Endothelial cell of umbilical vein (primary cell): ENCODE data around the gene ARTN. TPM values are rescaled to one million over a fixed set of nuclear protein-coding genes. Genes with fewer than 3 reads are reported as not detected.

Source experiments
- BruUV-seq: library from RNA; stranded (reverse); fragments of 400-500 nt; replicated peaks from 2 replicates; lab custom pipeline; 2021; lab: Mats Ljungman, UMichigan
- CTCF ChIA-PET: fragments of 300-600, 350-600 bp; sonication (Branson Sonifier 250); formaldehyde crosslinking; loops from one replicate; lab custom pipeline; 2021; ENCODE audit warnings: antibody characterized with exemption, inconsistent platforms; lab: Charles Lee
- POLR2A ChIA-PET: fragments of 300-600, 350-600 bp; sonication (Branson Sonifier 250); formaldehyde crosslinking; loops from one replicate; lab custom pipeline; 2021; ENCODE audit warnings: antibody characterized with exemption, inconsistent platforms; lab: Charles Lee
- DNase-seq: peaks from one replicate; pipeline ENCODE4 v3.0.0-alpha.2; 2011; ENCODE audit warnings: low read depth, low spot score
- FAIRE-seq: peaks from 2 replicates; lab custom pipeline; 2011; peaks lifted over from hg19 to GRCh38; lab: Jason Lieb, UNC
- H2AFZ ChIP-seq: 2 replicates; pipeline ENCODE4 v1.6.0; 2012; ENCODE audit warnings: low read depth, low read length, control low read depth, inconsistent platforms
- H3K27ac ChIP-seq: 2 replicates; pipeline ENCODE4 v1.5.1; 2011; ENCODE audit warnings: low read depth, mild to moderate bottlenecking, control low read depth, low read length, moderate library complexity; ENCODE audit not compliant: insufficient read depth
- H3K27me3 ChIP-seq, 2 experiments: 2 replicates each; pipeline versions ENCODE4 v1.6.0 to v1.6.1; 2011; ENCODE audit warnings: low read length in 2 of 2, mixed read lengths in 1 of 2; ENCODE audit not compliant: control insufficient read depth in 2 of 2, insufficient read depth in 2 of 2
- H3K36me3 ChIP-seq, 2 experiments: 2 replicates in 1 of 2; 3 replicates in 1 of 2; pipeline ENCODE4 v1.5.1; 2011; ENCODE audit warnings: low read length in 2 of 2, mild to moderate bottlenecking in 1 of 2, moderate library complexity in 1 of 2; ENCODE audit not compliant: control insufficient read depth in 2 of 2, insufficient read depth in 2 of 2; ENCODE audit errors: extremely low read depth in 1 of 2
- H3K4me1 ChIP-seq: 3 replicates; pipeline ENCODE4 v1.5.1; 2011; ENCODE audit warnings: mild to moderate bottlenecking, low read length; ENCODE audit not compliant: control insufficient read depth, insufficient read depth; ENCODE audit errors: extremely low read depth
- H3K4me2 ChIP-seq: 2 replicates; pipeline ENCODE4 v1.6.1; 2011; ENCODE audit warnings: low read length, control low read depth, mixed read lengths; ENCODE audit not compliant: insufficient read depth
- H3K4me3 ChIP-seq, 3 experiments: fragments of 200-600 bp in 1 of 3; sonication (generic), shearing (Covaris generic) in 1 of 3; replicated peaks in 1 of 3; 2 replicates each; pipeline ENCODE4 v1.5.1; 2011 to 2016; ENCODE audit warnings: control low read depth in 3 of 3, low read length in 3 of 3, mild to moderate bottlenecking in 2 of 3, inconsistent platforms in 1 of 3, low read depth in 1 of 3, moderate library complexity in 1 of 3; ENCODE audit not compliant: insufficient read depth in 1 of 3
- H3K79me2 ChIP-seq: 2 replicates; pipeline ENCODE4 v1.6.0; 2012; ENCODE audit warnings: low read length, inconsistent platforms; ENCODE audit not compliant: control insufficient read depth, insufficient read depth
- H3K9ac ChIP-seq: replicated peaks from 2 replicates; pipeline ENCODE3; 2011; ENCODE audit warnings: low read length, control low read depth; ENCODE audit not compliant: insufficient read depth; ENCODE audit errors: extremely low read depth
- H3K9me1 ChIP-seq: replicated peaks from 3 replicates; pipeline ENCODE4 v1.6.0; 2011; ENCODE audit warnings: mild to moderate bottlenecking, low read length; ENCODE audit not compliant: control insufficient read depth, insufficient read depth; ENCODE audit errors: extremely low read depth
- H3K9me3 ChIP-seq: replicated peaks from 2 replicates; pipeline ENCODE4 v1.5.1; 2012; ENCODE audit warnings: low read length, inconsistent platforms; ENCODE audit not compliant: control insufficient read depth, insufficient read depth
- H4K20me1 ChIP-seq: replicated peaks from 2 replicates; pipeline ENCODE3; 2011; ENCODE audit warnings: mild to moderate bottlenecking, low read length; ENCODE audit not compliant: control insufficient read depth, insufficient read depth; ENCODE audit errors: extremely low read depth
- EZH2 ChIP-seq: IDR thresholded peaks from 2 replicates; pipeline ENCODE4 v1.6.1; 2012; ENCODE audit warnings: borderline replicate concordance, low read depth, mild to moderate bottlenecking, moderate library complexity, low read length, inconsistent platforms; ENCODE audit not compliant: severe bottlenecking
- FOS ChIP-seq: IDR thresholded peaks from 2 replicates; pipeline ENCODE4 v1.6.1; 2011; ENCODE audit warnings: mild to moderate bottlenecking, low read length, moderate library complexity, borderline replicate concordance; ENCODE audit not compliant: insufficient read depth
- GATA2 ChIP-seq: IDR thresholded peaks from 2 replicates; pipeline ENCODE4 v1.7.0; 2011; ENCODE audit warnings: low read depth, mild to moderate bottlenecking, moderate library complexity, mixed read lengths, low read length; ENCODE audit not compliant: insufficient read length, insufficient read depth
- JUN ChIP-seq: IDR thresholded peaks from 2 replicates; pipeline ENCODE4 v1.6.1; 2011; ENCODE audit warnings: borderline replicate concordance, low read depth; ENCODE audit not compliant: insufficient read length, insufficient read depth
- MYC ChIP-seq: IDR thresholded peaks from one replicate; pipeline ENCODE4 v1.6.1; 2011; ENCODE audit warnings: mild to moderate bottlenecking, low read depth, low read length
- POLR2A ChIP-seq: IDR thresholded peaks from 2 replicates; pipeline ENCODE4 v1.6.1; 2012; ENCODE audit warnings: low read depth, mild to moderate bottlenecking, control low read depth, low read length
- POLR2AphosphoS5 ChIP-seq: IDR thresholded peaks from 2 replicates; pipeline ENCODE4 v1.6.1; 2012; ENCODE audit warnings: low read depth, mild to moderate bottlenecking, control low read depth, low read length, moderate library complexity; ENCODE audit not compliant: insufficient read depth
- dilution Hi-C: fragments of 300-500 bp; cut with MboI; formaldehyde crosslinking; loops from one replicate; pipeline ENCODE4 v1.15.0; 2019; ENCODE audit warnings: low sequenced_read_pairs; ENCODE audit not compliant: extremely low pct_ligation_motif_present
- intact Hi-C: fragments of 100-400 bp; cut with micrococcal nuclease; formaldehyde crosslinking; loops from one replicate; pipeline ENCODE4 v1.10.0; 2022
- polyA plus RNA-seq, 4 experiments: library from polyadenylated mRNA; depleted of rRNA in 3 of 4; stranded (reverse) in 3 of 4; unstranded in 1 of 4; fragments of >200 nt; gene quantifications; 2 replicates each; pipeline versions ENCODE4 v1.2.1 to v1.2.3, GENCODE V29; 2011 to 2012; ENCODE audit warnings: missing spikeins in 1 of 4
- total RNA-seq: library from RNA; stranded (reverse); gene quantifications from 2 replicates; pipeline ENCODE4 v1.2.3, GENCODE V29; 2021
- TF ChIP-seq, protein P1 (sequence below), 2 donors: IDR thresholded peaks; 1 replicate in 1 of 2; 2 replicates in 1 of 2; pipeline ENCODE4 v1.5.1; 2011; ENCODE audit warnings: low read length in 2 of 2, mild to moderate bottlenecking in 2 of 2, moderate library complexity in 2 of 2, control low read depth in 1 of 2, inconsistent platforms in 1 of 2, low read depth in 1 of 2; ENCODE audit not compliant: insufficient read depth in 1 of 2; ENCODE audit errors: extremely low read depth in 1 of 2
- TF ChIP-seq, protein P2 (sequence below): IDR thresholded peaks from 2 replicates; pipeline ENCODE4 v1.6.1; 2011; ENCODE audit not compliant: insufficient read depth, insufficient read length

ARTN gene
- total and polyA plus RNA-seq, 2 donors (not counting 3 experiments of a cell fraction or from before 2014, with no cell fraction given) = 0.11 to 0.18 TPM

DNA sequence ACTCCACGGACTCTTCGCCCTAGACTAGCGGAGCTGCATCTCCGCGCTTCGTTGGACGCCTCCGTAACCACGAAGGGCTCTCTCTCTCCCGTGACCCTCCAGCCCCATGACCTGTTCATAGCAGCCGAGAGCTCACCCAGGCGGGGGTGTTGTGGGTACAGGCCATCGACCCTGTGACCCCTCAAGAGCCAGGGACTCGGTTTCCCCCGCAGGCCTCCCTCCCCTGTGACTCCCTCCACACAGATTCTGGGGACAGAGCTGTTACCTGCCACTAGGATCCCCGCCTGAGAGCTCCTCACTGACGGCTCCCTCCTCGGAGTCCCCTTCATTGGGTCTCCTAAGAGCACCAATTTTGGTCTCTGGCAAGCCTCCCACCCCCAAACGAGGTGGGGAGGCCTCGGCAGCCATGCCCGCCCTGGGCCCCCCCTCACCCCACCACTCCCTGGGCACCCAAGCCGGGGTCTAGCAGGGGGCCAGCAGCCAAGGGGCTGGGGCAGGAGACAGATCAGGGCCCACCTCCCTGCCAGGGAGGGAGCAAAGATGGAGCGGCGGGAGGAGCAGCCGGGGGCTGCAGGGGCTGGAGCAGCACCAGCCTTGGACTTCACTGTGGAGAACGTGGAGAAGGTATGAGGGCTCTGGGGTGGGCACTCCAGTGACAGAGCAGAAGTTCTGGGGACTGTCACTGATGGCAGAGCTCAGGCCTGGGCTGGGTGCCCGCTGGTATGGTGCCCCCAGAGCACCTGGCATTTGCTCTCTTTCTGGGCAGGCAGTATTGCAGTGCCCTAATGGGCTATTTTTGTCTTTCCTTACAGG lies 13.7 kb downstream of the ARTN start:
- Histone ChIP-seq H3K27ac (peak overlapping the region; percentile 94), H3K79me2 (peaks cover 5% of the 10 kb centered on the region), H3K9me3 (no peaks in the 10 kb centered on the region), H3K9ac (peak overlapping the region; percentile 97), H2AFZ (peak overlapping the region; percentile 99), H3K27me3 (no peaks in the 10 kb centered on the region), H3K4me3 (peak overlapping the region; percentile 64 to 76 (median 67)), H4K20me1 (no peaks in the 10 kb centered on the region), H3K4me1 (peaks cover 20% of the 10 kb centered on the region), H3K4me2 (peak overlapping the region; percentile 84), H3K36me3 (peaks cover 0 to 4% of the 10 kb centered on the region in 2 experiments), H3K9me1 (no peaks in the 10 kb centered on the region)
- FAIRE-seq = no peak
- ChIA-PET POLR2A (interaction anchor here (1.2 kb wide), 1 partner anchor 13 kb away, joined by 4 read pairs; no protein-coding TSS in a partner anchor), CTCF (interaction anchor here (1.0 to 7.2 kb wide), 3 partner anchors 13 to 183 kb away, joined by 4 to 93 read pairs (median 69); partner anchors contain the start of gene ARTN)
- dilution Hi-C loops = loop anchor here (25.0 kb wide), 1 partner anchor 185 kb away; no protein-coding TSS in a partner anchor
- no peak for TF ChIP-seq EZH2
- TF ChIP-seq, protein P1, sequence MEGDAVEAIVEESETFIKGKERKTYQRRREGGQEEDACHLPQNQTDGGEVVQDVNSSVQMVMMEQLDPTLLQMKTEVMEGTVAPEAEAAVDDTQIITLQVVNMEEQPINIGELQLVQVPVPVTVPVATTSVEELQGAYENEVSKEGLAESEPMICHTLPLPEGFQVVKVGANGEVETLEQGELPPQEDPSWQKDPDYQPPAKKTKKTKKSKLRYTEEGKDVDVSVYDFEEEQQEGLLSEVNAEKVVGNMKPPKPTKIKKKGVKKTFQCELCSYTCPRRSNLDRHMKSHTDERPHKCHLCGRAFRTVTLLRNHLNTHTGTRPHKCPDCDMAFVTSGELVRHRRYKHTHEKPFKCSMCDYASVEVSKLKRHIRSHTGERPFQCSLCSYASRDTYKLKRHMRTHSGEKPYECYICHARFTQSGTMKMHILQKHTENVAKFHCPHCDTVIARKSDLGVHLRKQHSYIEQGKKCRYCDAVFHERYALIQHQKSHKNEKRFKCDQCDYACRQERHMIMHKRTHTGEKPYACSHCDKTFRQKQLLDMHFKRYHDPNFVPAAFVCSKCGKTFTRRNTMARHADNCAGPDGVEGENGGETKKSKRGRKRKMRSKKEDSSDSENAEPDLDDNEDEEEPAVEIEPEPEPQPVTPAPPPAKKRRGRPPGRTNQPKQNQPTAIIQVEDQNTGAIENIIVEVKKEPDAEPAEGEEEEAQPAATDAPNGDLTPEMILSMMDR (IDR thresholded peaks at IDR 0.05; ENCODE audit: extremely low read depth in 1 of 2, insufficient read depth in 1 of 2, low read depth in 1 of 2, low read length in 2 of 2) = no peak
- TF ChIP-seq, protein P2, sequence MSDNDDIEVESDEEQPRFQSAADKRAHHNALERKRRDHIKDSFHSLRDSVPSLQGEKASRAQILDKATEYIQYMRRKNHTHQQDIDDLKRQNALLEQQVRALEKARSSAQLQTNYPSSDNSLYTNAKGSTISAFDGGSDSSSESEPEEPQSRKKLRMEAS = no peak
- no peak for TF ChIP-seq JUN
- no peak for TF ChIP-seq MYC
- no peak for TF ChIP-seq POLR2A
- TF ChIP-seq GATA2 = no peak
- TF ChIP-seq POLR2AphosphoS5 = no peak
- TF ChIP-seq FOS = no peak
- DNase-seq = no peak
- intact Hi-C loops = loop anchor here (5.0 kb wide), 1 partner anchor 100 kb away; no protein-coding TSS in a partner anchor
- TSS peak; percentile 29 for BruUV-seq
